Measurements from ENCODE around the gene TSPY10. TPM values are rescaled to one million over a fixed set of nuclear protein-coding genes. Genes with fewer than 3 reads are reported as not detected.
"Not testable (repeated sequence)": the region's sequence is repeated elsewhere in the genome, so short reads cannot be mapped to it uniquely, and the experiment has no call there.

Gene TSPY10
- not detected for total RNA-seq

GRCh38 chrY:9527580-9527979 is at the start of gene TSPY10:
TSPY10 (plus strand) TSS chrY:9527880; CDS start chrY:9527926, 46 bp downstream.
- DNase-seq; POLR2A ChIA-PET; H3K36me3 Mint-ChIP-seq; H3K9me3 Mint-ChIP-seq; H3K4me1 Mint-ChIP-seq (ENCODE audit: low read depth); intact Hi-C loops (cut with micrococcal nuclease); H3K27me3 Mint-ChIP-seq; CTCF ChIA-PET; H3K27ac Mint-ChIP-seq; H3K4me3 Mint-ChIP-seq: not testable (repeated sequence)

GRCh38 chrY:9486967-9487366 is 40.7 kb upstream of the TSPY10 start, which contains the start of gene TSPY9:
TSPY9 (plus strand) TSS chrY:9487267; CDS start chrY:9487313, 46 bp downstream.
- H3K9me3 Mint-ChIP-seq; DNase-seq; CTCF ChIA-PET; H3K36me3 Mint-ChIP-seq; POLR2A ChIA-PET; H3K4me3 Mint-ChIP-seq; H3K27ac Mint-ChIP-seq; intact Hi-C loops (cut with micrococcal nuclease); H3K4me1 Mint-ChIP-seq (ENCODE audit: low read depth); H3K27me3 Mint-ChIP-seq: not testable (repeated sequence)

GRCh38 chrY:9504396-9504795 is 23.3 kb upstream of the TSPY10 start:
- H3K4me3 Mint-ChIP-seq; H3K36me3 Mint-ChIP-seq; DNase-seq; H3K27me3 Mint-ChIP-seq; H3K9me3 Mint-ChIP-seq; H3K27ac Mint-ChIP-seq; CTCF ChIA-PET; POLR2A ChIA-PET; H3K4me1 Mint-ChIP-seq (ENCODE audit: low read depth); intact Hi-C loops (cut with micrococcal nuclease): not testable (repeated sequence)

- H3K27me3 Mint-ChIP-seq; H3K4me1 Mint-ChIP-seq (ENCODE audit: low read depth); H3K36me3 Mint-ChIP-seq; DNase-seq; H3K4me3 Mint-ChIP-seq; H3K9me3 Mint-ChIP-seq; intact Hi-C loops (cut with micrococcal nuclease); POLR2A ChIA-PET; H3K27ac Mint-ChIP-seq; CTCF ChIA-PET: not testable (repeated sequence)
These were observed 11.4 kb upstream of the TSPY10 start for GRCh38 chrY:9516287-9516686.

Other genes with a start within 250 kb of the TSPY10 start
- gene TSPY4, start 190.4 kb upstream of the TSPY10 start, total RNA-seq, result not detected
- gene TSPY8, start 170.1 kb upstream of the TSPY10 start, total RNA-seq, result not detected
- gene TSPY3, start 129.5 kb upstream of the TSPY10 start, total RNA-seq, result not detected
- gene TSPY1, start 60.9 kb upstream of the TSPY10 start, total RNA-seq, result not detected
- gene TSPY9, start 40.6 kb upstream of the TSPY10 start, total RNA-seq, result not detected